Measurements from ENCODE around the gene NKG7. TPM values are rescaled to one million over a fixed set of nuclear protein-coding genes. Genes with fewer than 3 reads are reported as not detected.

NKG7 gene
- polyA plus RNA-seq, 1 donor = 1.3 TPM

GRCh38 chr19:51392701-51393100, 20.2 kb upstream of the NKG7 start:
- DNase-seq = no peak

GRCh38 chr19:51391073-51391611, 18.7 kb upstream of the NKG7 start:
- DNase-seq = no peak

- no peak for DNase-seq
Measured at GRCh38 chr19:51389143-51389542, 16.7 kb upstream of the NKG7 start.

GRCh38 chr19:51387924-51388389, 15.5 kb upstream of the NKG7 start, which contains the start of gene LIM2:
Gene LIM2, minus strand, starts transcription at chr19:51387974. Its CDS starts 531 bp downstream, at chr19:51387443.
- DNase-seq = no peak

GRCh38 chr19:51386882-51387520, 14.5 kb upstream of the NKG7 start:
- no peak for DNase-seq

GRCh38 chr19:51382004-51382403, 9.6 kb upstream of the NKG7 start:
- DNase-seq = no peak

- no peak for DNase-seq
Measured at GRCh38 chr19:51380379-51380778, 7.9 kb upstream of the NKG7 start.

GRCh38 chr19:51377422-51377821, 5.0 kb upstream of the NKG7 start:
- no peak for DNase-seq

GRCh38 chr19:51375504-51376221, 3.2 kb upstream of the NKG7 start:
- DNase-seq = no peak

GRCh38 chr19:51372021-51372648, 319 bp downstream of the NKG7 start:
- no peak for DNase-seq

- DNase-seq = no peak
Measured at GRCh38 chr19:51371186-51371690, 1.2 kb downstream of the NKG7 start.

- DNase-seq = no peak
Measured at GRCh38 chr19:51370230-51370629, 2.2 kb downstream of the NKG7 start.

GRCh38 chr19:51368366-51369282, 3.8 kb downstream of the NKG7 start, which contains the start of gene CLDND2:
Gene CLDND2, minus strand, starts transcription at chr19:51369003. Its CDS starts 426 bp downstream, at chr19:51368577.
- DNase-seq = no peak

GRCh38 chr19:51367565-51368365, 4.7 kb downstream of the NKG7 start:
- peak; percentile 98 for DNase-seq

GRCh38 chr19:51367255-51367564, 5.2 kb downstream of the NKG7 start:
- no peak for DNase-seq

- peak; percentile 97 for DNase-seq
Measured at GRCh38 chr19:51366389-51367254, 5.8 kb downstream of the NKG7 start.

GRCh38 chr19:51365965-51366388, 6.5 kb downstream of the NKG7 start, which contains the start of gene ETFB:
Gene ETFB, minus strand, starts transcription at chr19:51366388. Its CDS starts 62 bp downstream, at chr19:51366326.
- no peak for DNase-seq

GRCh38 chr19:51365211-51365964, 7.1 kb downstream of the NKG7 start:
- peak; percentile 26 for DNase-seq

Data from left kidney (tissue), 2 donors.